HG02623 (cell line): ENCODE measurements around the gene CNOT6L.
A peak's percentile ranks its signal among the peaks of the same experiment; 100 is the strongest.

Source experiments
- ATAC-seq: cut with Tn5 transposase; IDR thresholded peaks from one replicate; pipeline ENCODE4 v1.9.1; 2021; ENCODE audit warnings: moderate library complexity; ENCODE audit not compliant: unreplicated experiment

CNOT6L gene

DNA sequence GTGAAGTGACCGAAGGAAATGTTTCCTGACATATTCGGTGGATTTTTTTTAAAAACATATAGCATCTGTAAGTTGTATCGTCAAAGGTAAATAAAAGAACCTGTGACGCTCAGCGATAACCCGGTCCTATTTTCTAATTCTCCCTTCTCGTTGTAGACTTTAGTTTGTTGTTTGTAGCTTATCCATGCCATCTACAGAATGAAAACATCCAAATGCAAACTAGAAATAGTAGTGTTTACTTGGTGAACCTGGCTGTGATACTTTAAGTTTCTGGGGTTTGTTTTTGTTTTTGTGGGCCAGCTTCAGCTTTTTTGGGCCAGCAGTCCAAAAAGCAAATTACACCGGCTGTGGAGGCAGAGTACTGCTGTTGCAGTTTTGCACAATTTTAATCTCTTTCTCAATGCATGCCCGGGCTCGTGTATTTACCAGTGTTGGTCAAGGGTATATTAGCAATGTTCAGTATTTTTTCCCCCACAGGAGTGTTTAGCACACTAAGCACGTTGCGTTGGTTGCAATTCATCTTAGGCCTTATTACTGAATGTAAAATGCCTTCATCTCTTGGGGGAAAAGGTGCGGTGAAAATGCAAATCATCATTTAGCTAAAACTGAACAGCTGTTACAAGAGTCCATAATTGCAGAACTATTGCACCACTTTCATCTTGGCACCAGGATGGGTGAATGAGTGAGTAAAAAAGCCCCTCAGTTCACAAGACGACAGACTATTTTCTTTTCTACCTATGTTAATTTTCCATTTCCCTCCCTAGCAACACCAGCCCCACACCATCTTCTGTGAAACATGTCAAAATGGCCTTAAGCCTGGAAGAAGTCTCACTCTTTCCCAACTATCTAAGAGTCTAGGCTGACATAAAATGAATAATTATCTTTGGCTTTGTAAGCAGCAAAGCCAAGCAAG is 1.7 kb upstream of the CNOT6L start:
- no peak for ATAC-seq

DNA sequence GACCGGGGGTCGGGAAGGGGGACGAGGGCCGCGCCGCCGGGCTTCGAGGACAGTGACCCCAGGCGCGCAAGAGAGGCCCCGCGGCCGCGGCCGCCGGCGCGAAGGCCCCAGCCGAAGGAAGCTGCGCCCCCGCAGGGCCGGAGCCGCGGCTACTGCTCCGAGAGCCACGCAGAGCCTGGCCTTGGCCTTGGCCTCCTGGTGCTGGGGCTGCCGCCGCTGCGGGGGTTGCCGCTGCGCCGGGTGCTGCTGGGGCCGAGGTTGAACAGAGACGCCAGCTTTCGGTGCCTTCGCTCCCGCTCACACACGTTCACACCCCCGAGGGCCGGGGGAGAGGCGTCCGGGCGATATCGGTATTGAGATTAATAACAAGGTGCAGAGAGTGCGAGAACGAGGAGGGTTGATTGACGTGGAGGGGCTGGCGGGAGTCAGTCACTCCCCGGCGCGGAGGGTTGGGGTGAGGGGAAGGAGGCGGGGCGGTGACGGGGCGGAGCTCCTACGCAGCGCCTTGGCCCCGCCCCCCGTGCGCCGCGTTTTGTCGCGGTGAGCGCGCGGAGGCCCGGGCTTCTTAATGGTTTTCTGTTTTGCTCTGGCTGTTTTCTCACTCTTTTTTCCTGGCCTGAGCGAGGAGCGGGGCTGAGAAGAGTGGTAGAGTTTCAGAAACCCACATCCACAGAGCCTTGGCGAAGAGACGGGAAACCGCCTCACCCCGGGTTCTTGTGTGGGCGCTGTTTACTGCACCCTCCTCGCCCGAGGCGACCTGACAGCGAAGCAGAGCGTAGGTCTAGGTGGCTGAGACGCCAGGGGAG is 878 bp upstream of the CNOT6L start:
- peak; percentile 73 for ATAC-seq

DNA sequence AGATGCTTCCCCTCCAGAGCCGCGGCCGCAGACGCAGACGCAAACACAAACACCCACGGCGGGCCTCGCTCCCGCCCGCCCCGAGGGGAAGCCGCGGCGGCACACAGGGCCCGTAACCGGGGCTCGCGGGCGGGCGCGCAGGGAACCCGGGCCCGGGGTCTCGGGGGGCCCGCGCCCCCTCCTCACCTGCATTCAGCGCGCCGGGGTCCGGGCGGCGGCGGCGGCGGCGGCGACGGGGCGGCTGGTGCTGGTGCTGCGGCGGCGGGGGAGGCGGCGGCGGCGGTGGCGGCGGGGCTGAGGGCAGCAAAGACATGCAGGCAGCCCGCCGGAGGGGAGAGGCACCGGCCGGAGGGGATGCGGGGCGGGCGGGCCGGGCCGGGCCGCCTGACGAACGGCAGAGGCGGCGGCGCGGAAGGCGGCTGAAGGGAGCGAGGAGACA is 255 bp upstream of the CNOT6L start:
- ATAC-seq: peak; percentile 10

DNA sequence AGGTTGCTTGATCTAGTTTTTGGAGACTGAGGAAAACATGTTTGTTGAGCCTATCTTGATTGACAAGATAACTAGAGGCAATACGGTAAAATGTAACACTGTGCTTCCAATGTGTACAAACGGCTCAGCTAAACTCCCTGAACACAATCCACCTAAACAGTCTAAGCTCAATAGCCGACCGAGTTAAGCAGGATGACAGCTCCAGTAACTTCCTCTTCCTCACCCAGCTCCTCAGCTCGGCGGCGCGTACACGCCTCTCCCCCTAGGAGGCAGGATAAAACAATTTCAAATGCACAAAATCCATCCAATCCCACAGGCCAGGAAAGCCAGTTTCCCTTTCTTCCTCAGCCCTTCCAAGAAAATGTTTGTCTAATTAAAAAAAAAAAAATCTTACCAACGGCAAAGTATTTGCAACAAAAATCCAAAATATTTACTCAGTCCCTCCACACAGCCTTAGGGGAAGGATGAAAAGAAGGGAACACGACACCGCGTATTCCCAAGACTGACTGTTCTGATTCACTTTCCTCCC is 1.0 kb downstream of the CNOT6L start:
- ATAC-seq: peak; percentile 18

DNA sequence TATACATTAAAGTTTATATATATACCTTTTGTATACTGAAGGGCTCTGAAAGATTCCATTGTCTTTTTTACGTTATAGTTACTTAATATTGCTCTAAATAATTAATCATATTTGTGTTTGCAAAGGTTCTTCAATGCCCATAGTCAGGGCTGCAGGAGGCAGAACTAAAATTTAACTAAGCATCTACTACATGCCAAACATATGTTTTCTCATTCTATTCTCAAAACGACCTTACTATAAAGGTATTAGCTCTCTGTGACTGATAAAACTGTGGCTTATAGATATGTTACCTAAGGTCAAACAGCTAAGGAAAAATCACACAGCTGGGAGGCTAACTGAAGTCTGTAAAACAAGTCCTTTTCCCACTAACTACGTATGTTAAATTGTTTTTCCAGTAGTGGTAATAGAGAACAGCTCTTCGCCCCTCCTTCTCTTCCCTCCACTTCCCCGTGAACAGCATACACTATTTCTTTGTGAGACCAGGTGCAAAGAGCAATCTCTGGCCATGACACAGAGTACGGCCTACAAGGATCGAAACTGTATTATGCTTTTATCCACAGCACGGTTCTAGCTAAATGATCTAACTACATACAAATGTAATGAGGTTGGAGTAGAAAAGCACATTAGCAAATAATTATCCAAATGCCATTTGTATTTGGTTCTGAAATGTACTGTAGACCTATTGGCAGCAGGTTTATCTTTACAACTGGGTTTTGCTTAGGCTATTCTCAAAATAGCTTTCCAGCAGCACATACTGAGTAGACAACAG is 1.7 kb downstream of the CNOT6L start:
- no peak for ATAC-seq

DNA sequence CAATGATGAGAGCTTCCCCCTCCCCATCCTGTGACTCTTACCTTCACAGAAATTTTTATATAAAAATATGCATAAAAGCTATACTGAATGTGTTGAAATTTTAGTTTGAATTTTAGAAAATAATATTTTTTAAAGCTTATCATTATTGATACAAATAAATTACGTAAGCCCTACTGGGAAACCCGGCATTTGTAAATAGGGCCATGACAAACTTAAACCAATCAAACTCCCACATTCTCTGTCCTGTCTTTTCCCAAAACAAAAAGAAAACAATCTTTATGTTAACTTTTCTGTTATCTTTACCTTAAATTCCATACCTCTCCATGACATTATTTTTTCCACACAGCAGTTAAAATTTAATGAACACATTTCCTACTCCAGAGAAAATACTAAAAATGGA is 2.6 kb downstream of the CNOT6L start:
- ATAC-seq: no peak

DNA sequence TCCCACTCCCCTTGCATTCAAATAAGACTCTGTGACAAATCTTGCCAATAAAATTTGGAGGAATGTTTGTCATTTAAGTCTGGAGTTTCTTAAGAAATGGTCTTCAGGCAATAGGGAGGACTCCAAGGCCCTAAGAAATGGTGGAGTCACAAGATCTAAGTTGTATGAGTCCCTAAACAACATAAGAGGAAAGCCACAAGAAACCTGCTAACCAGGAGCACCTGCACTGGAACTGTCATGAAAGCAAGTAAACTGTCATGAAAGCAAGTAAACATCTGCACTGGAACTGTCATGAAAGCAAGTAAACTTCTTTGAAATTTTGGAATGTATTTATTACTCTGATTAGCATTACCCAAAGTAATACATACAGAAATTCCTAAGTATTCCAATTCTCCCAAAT is 3.5 kb downstream of the CNOT6L start:
- ATAC-seq: no peak

DNA sequence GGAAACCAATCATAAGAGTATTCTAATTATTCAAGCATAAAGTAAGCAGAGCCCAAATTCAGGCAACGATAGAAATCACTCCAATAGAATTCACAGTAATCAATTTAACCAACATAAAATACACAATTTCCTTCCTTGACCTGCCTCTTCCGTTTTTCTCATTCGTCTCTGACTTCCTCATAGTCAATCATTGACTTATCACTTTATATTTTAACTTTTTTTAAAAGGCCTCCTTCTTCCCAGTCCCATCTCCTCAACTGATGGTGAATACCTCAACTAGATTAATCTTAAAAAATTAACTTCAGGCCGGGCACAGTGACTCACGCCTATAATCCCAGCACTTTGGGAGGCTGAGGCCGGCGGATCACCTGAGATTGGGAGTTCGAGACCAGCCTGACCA is 13.3 kb downstream of the CNOT6L start:
- ATAC-seq: no peak

DNA sequence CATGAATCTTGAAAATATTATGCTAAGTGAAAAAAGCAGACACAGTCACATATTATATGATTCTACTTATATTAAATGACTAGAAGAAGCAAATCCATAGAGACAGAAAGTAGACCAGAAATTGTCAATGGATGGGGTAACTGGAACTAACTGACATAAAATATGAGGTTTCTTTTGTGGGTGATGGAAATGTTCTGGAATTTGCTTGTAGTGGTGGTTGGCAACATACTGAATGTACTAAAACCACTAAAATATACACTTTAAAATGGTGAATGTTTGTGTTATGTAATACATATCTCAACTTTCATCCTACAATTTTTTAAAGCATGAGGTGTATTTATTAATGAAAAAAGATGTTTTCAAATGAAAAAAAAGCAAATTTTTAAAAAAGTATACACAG is 14.7 kb downstream of the CNOT6L start:
- ATAC-seq: no peak

DNA sequence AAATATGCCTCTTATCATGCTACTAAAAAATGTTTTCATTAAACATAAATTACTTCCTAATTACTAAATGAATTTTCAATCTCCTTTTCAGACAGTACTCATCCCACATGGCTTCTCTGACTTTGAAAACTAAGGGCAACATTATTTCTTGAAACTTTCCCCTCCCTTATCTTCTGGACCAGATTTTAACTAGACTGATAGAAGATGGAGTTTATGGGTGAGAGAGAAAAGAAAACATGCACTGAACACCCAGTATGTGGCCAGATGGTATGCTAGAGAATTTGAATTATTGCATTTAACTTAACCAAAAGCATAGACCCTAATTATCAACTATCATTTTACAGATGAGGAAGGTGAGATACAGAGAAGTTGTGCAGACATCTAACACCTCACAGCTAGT is 16.8 kb downstream of the CNOT6L start:
- no peak for ATAC-seq

DNA sequence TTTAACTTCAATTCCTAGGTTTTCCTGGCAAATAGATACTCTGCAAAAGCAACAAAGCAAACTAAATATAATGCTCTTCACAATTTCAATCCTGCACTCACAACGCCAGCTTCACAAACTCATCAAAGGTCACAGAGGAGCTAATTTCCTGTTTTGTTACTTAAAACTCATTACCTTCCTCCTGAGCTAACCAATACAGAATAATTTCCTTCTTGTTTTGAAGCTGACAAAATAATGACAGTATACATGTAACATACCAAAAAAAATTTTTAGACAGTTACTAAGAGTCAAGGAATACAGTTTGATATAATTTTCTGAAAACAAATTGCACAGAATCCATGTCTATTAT is 17.9 kb downstream of the CNOT6L start:
- no peak for ATAC-seq

DNA sequence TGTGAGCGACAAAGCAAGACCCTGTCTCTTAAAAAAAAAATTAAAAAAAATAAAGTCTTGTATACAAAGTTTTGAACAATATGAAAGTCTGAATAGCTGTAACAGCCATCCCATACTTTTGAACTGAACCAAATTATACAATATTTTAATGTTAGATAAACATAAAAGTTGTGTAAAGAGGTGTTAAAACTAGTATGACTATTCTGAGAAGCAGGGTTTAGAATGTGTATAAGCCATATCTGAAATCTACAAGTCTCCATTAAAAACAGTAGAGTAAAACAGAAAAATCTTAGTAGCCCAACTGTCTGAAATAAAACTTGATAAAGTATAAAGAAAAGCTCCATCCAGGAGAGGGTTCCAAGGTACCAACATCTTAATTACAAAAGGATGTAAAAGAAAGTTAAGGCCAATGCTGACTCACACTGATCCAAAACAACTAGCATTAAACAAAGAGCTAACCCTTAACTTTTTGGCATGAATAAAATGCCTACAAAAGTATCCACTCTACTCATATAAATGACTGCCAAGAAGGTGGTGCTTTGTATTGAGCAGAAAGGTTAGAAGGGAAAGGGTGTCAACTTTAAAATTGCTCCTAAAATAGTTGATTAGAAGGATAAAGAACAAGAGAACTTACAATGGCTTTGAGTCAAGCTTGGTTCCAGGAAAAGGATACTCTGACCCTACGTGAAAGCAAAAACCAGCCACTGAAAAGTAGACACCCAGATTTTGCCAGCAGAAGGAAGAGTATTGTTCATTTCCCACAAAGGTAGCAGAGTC is 18.5 kb downstream of the CNOT6L start:
- no peak for ATAC-seq

DNA sequence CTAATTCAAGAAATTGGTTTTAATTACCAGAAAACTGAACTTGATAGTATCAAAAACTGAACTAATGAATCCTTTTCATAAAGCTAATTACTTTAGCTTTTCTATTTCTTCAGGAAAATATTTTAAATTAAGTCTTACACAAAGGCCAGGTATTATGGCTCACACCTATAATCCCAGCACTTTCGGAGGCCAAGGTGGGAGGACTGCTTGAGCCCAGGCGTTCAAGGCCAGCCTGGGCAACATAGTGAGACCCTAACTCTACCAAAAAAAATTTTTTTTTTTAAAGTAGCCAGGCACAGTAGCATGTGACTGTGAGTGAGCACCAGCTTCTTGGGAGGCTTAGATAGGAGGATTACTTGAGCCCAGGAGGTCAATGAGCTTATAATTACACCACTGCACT is 19.1 kb downstream of the CNOT6L start:
- ATAC-seq: no peak

DNA sequence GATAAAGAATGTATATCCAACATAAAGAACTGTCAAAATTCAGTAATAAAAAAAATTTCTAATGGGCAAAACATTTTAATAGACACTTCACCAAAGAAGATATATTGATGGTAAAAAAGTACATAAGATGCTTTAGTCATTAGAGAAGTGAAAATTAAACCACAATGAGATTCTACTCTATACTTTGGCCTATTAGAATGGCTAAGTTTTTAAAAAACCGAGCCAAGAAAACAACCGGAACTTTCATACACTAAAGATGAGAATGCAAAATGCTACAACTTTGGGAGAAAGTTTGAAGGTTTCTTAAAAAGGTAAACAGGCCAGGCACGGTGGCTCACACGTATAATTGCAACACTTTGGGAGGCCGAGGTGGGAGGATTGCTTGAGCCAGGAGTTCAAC is 20.8 kb downstream of the CNOT6L start:
- ATAC-seq: no peak

DNA sequence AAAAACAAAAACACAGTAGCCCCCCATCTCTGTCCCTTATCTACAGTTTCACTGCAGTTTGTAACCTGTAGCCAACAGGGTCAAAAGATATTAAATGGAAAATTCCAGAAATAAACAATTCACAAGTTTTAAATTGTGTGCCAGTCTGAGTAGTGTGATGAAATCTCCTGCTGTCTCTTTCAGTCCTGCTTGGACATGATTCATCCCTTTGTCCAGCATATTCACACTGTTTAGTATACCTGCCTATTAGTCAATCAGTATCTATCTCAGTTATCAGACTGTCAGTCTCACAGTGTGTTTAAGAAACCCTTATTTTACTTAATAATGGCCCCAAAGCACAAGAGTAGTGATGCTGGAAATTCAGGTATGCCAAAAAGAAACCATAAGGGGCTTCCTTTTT is 21.9 kb downstream of the CNOT6L start:
- ATAC-seq: no peak

DNA sequence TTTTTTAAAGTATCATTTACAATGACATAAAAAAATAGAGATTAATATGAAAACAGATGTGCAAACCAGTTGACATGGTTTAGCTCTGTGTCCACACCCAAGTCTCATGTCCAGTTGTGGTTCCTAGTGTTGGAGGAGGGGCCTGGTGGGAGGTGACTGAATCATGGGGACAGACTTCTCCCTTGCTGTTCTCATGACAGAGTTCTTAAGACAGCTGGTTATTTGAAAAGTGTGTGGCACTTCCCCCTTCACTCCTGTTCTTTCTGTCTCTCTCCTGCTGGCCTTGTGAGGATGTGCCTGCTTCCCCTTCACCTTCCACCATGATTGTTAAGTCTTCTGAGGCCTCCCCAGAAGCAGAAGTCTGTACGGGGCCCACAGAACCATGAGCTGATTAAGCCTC is 23.8 kb downstream of the CNOT6L start:
- no peak for ATAC-seq

DNA sequence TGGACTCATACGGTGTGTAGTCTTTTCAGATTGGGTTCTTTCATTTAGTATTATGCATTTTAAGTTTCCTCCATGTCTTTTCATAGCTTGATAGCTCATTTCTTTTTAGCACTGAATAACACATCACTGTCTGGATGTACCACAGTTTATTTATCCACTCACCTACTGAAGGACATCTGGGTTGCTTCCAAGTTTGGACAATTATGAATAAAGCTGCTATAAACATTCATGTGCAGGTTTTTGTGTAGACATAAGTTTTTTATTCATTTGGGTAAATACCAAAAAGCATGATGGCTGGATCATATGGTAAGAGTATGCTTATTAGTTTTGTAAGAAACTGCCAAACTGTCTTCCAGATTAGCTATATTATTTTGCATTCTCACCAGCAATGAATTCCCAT is 29.0 kb downstream of the CNOT6L start:
- ATAC-seq: no peak

DNA sequence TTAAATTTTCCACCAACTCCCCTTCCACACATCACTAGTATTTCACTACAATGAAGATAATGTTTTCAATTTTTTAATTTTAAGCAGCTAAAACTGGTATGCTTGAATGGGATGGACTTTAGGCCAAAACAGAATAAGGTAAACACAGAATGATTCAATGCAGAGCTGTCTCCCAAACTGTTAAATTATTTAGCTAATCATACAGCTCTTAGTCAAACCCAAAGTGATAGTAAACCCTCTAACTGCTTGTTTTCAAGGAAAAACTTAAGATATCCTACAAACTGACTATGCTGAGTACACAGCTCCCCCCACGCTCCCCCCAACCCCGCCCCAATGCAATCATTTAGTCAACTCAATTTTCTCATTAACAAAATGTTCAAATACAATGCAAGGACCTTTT is 30.2 kb downstream of the CNOT6L start:
- no peak for ATAC-seq

DNA sequence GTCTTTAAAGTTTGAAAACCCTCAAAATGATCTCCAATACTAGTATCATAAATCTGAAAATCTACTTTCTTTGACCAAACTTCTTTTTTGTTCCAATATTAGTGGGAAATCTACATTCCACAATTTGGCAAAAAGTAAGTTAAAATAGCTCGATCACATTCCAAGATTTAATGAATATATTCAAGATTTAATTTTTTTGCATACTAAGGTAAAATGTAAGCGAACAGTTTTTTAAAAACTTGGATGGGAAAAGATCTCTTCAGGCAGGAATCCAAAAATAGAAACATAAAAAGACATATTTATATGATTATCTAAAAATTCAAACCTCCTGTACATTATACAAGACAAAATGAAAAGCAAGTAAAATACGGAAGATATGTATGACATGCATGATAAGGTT is 31.2 kb downstream of the CNOT6L start:
- ATAC-seq: no peak

DNA sequence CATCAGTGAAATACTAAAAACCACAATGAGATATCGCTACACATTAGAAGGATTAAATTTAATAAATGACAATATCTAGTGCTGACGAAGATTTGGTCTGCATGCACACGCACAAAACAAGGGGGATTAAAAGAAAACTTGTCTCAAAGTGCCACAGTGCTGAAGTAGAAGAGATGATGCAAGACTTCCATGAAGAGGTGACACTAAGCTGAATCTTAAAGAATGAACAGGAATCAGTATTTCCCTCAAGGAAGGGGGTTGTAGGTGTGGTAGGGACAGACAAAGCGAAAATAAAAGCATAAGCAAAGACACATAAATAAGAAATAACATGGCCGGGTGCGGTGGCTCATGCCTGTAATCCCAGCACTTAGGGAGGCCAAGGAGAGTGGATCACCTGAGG is 33.5 kb downstream of the CNOT6L start:
- ATAC-seq: no peak

DNA sequence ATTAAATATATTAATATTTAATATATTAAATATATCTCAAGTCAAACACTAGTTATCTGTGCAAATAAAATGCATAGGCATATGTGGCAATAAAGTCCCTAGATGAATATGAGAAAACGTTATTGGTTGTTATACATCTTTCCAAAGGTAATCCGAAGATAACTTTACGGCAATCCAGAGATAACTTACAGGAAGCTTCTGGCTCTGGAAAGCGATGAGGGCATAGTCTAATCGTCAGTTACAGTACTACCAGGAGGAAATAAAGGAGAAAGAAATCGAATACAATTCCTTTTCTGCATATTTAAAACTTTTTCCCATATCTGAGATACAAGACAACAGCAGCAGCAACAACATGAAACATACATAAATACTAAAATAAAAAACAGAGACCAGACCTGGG is 35.3 kb downstream of the CNOT6L start:
- no peak for ATAC-seq
